Panc1 (cell line): ENCODE results near the gene HNRNPF.
"Not testable (repeated sequence)": the region's sequence is repeated elsewhere in the genome, so short reads cannot be mapped to it uniquely, and the experiment has no call there.

Source experiments
- CTCF ChIP-seq: fragments of 450-650 bp; IDR thresholded peaks from 2 replicates; pipeline ENCODE4 v1.5.1; 2017; ENCODE audit warnings: mild to moderate bottlenecking
- TCF7L2 ChIP-seq: IDR thresholded peaks from 2 replicates; pipeline ENCODE4 v1.6.1; 2011; ENCODE audit warnings: mild to moderate bottlenecking, low read depth, low read length, inconsistent platforms

- not testable (repeated sequence) for TF ChIP-seq CTCF, TCF7L2
Observed at GRCh38 chr10:43337536-43337935, 71.5 kb downstream of the HNRNPF start.
